Panc1 (cell line): ENCODE results near the gene POU2AF1. TPM values are rescaled to one million over a fixed set of nuclear protein-coding genes. Genes with fewer than 3 reads are reported as not detected.

ENCODE experiments used
- ATAC-seq: fragments of 200-7000 bp; cut with Tn5 transposase; 2 replicates; pipeline ENCODE4 v1.9.1; 2020; ENCODE audit warnings: mild to moderate bottlenecking, moderate library complexity
- BruUV-seq: library from RNA; stranded (reverse); fragments of 400-500 nt; replicated peaks from 2 replicates; lab custom pipeline; 2021; lab: Mats Ljungman, UMichigan
- CTCF ChIA-PET: fragments of 300-600 bp; sonication (Branson Sonifier 250); formaldehyde crosslinking; loops from one replicate; lab custom pipeline; 2022; ENCODE audit warnings: antibody characterized with exemption; lab: Charles Lee
- POLR2A ChIA-PET: fragments of 300-600 bp; sonication (Branson Sonifier 250); formaldehyde crosslinking; loops from one replicate; lab custom pipeline; 2022; ENCODE audit warnings: antibody characterized with exemption; lab: Charles Lee
- DNase-seq: peaks from one replicate; pipeline ENCODE4 v3.0.0-alpha.2; 2010; ENCODE audit warnings: low read depth, low spot score
- H3K27ac ChIP-seq: 2 replicates; pipeline ENCODE4 v1.5.1; 2011; ENCODE audit warnings: mild to moderate bottlenecking, low read length, inconsistent platforms
- H3K27me3 ChIP-seq: fragments of 200-500 bp; sonication (Bioruptor generic); 2 replicates; pipeline ENCODE4 v1.6.0; 2014; ENCODE audit warnings: low read length, inconsistent platforms; ENCODE audit not compliant: control insufficient read depth, insufficient read depth
- H3K36me3 ChIP-seq: fragments of 200-500 bp; sonication (Bioruptor generic); 2 replicates; pipeline ENCODE4 v1.5.1; 2014; ENCODE audit warnings: inconsistent platforms, mild to moderate bottlenecking, low read length, moderate library complexity; ENCODE audit not compliant: control insufficient read depth, insufficient read depth
- H3K4me1 ChIP-seq: 2 replicates; pipeline ENCODE4 v1.5.1; 2011; ENCODE audit warnings: inconsistent platforms, mild to moderate bottlenecking, low read length, moderate library complexity; ENCODE audit not compliant: control insufficient read depth, insufficient read depth
- H3K4me3 ChIP-seq, 2 experiments: 2 replicates each; pipeline ENCODE4 v1.5.1; 2011 to 2012; ENCODE audit warnings: low read depth in 2 of 2, low read length in 2 of 2, mild to moderate bottlenecking in 2 of 2, inconsistent platforms in 1 of 2, moderate library complexity in 1 of 2
- H3K9me3 ChIP-seq: fragments of 200-500 bp; sonication (Bioruptor generic); 2 replicates; pipeline ENCODE4 v1.5.1; 2014; ENCODE audit warnings: low read depth, mild to moderate bottlenecking, inconsistent platforms, low read length, moderate library complexity; ENCODE audit not compliant: control insufficient read depth, insufficient read depth
- CTCF ChIP-seq: fragments of 450-650 bp; IDR thresholded peaks from 2 replicates; pipeline ENCODE4 v1.5.1; 2017; ENCODE audit warnings: mild to moderate bottlenecking
- POLR2AphosphoS5 ChIP-seq: IDR thresholded peaks from 2 replicates; pipeline ENCODE4 v1.6.1; 2012; ENCODE audit warnings: mild to moderate bottlenecking, low read depth, low read length, moderate library complexity
- REST ChIP-seq, 2 experiments: IDR thresholded peaks; 2 replicates each; pipeline ENCODE4 v1.6.1; 2011 to 2012; ENCODE audit warnings: low read depth in 2 of 2, control low read depth in 1 of 2, low read length in 1 of 2, mild to moderate bottlenecking in 1 of 2, moderate library complexity in 1 of 2; ENCODE audit not compliant: insufficient read depth in 1 of 2
- SIN3A ChIP-seq: IDR thresholded peaks from 2 replicates; pipeline ENCODE4 v1.6.1; 2012; ENCODE audit warnings: low read depth, mild to moderate bottlenecking, low read length, moderate library complexity, borderline replicate concordance; ENCODE audit not compliant: insufficient read depth
- TCF7L2 ChIP-seq: IDR thresholded peaks from 2 replicates; pipeline ENCODE4 v1.6.1; 2011; ENCODE audit warnings: mild to moderate bottlenecking, low read depth, low read length, inconsistent platforms
- in situ Hi-C: cut with HindIII; loops from 2 replicates; pipeline ENCODE4 v1.10.0; 2016; ENCODE audit warnings: low sequenced_read_pairs, low pct_unique_long_range_greater_than_20kb
- intact Hi-C: fragments of 100-400 bp; cut with micrococcal nuclease; formaldehyde crosslinking; loops from one replicate; pipeline ENCODE4 v1.10.0; 2022; ENCODE audit not compliant: unreplicated experiment
- total RNA-seq: library from RNA; stranded (reverse); gene quantifications from one replicate; pipeline ENCODE4 v1.2.1, GENCODE V29; 2021; ENCODE audit not compliant: unreplicated experiment

The POU2AF1 gene
- total RNA-seq, 1 experiment from 2014 or later = 0.18 TPM

GRCh38 chr11:111326824-111327223, 52.3 kb downstream of the POU2AF1 start:
- ATAC-seq (no peak), DNase-seq (no peak)
- in situ Hi-C loops = no loop called here
- Histone ChIP-seq H3K4me1 (no peaks in the 10 kb centered on the region), H3K9me3 (no peaks in the 10 kb centered on the region), H3K4me3 (no peak overlapping the region), H3K27ac (no peak overlapping the region), H3K27me3 (peaks cover 13% of the 10 kb centered on the region; the same call in 1 of the 2 replicates), H3K36me3 (no peaks in the 10 kb centered on the region)
- intact Hi-C loops = no loop called here
- ChIA-PET POLR2A (no interaction called here), CTCF (interaction anchor here (0.7 kb wide), 1 partner anchor 41 kb away, joined by 4 read pairs; no protein-coding TSS in a partner anchor)
- no peak for TF ChIP-seq TCF7L2
- no peak for TF ChIP-seq SIN3A
- no peak for TF ChIP-seq CTCF
- TF ChIP-seq POLR2AphosphoS5 = no peak
- TF ChIP-seq REST (IDR thresholded peaks at IDR 0.05; ENCODE audit: insufficient read depth in 1 of 2, low read depth in 2 of 2, low read length in 1 of 2) = no peak
- no TSS peak for BruUV-seq

GRCh38 chr11:111325259-111325658, 53.8 kb downstream of the POU2AF1 start:
- no peaks in the 10 kb centered on the region for H3K36me3 ChIP-seq
- BruUV-seq = no TSS peak
- peaks cover 18% of the 10 kb centered on the region for H3K27me3 ChIP-seq
- H3K9me3 ChIP-seq = no peaks in the 10 kb centered on the region
- TF ChIP-seq POLR2AphosphoS5 (no peak), SIN3A (no peak), TCF7L2 (no peak), REST (IDR thresholded peaks at IDR 0.05; ENCODE audit: insufficient read depth in 1 of 2, low read depth in 2 of 2, low read length in 1 of 2) (no peak), CTCF (no peak)
- no peak for DNase-seq
- no peaks in the 10 kb centered on the region for H3K4me1 ChIP-seq
- CTCF ChIA-PET = no interaction called here
- in situ Hi-C loops (no loop called here), intact Hi-C loops (no loop called here)
- POLR2A ChIA-PET = no interaction called here
- ATAC-seq = no peak
- no peak overlapping the region for H3K4me3 ChIP-seq
- H3K27ac ChIP-seq = no peak overlapping the region
